ENCODE results near the gene WNT5B. TPM values are rescaled to one million over a fixed set of nuclear protein-coding genes. Genes with fewer than 3 reads are reported as not detected.
A peak's percentile ranks its signal among the peaks of the same experiment; 100 is the strongest.

The WNT5B gene
- total RNA-seq, 2 donors from 2014 or later: 1.5 to 5.9 TPM

DNA sequence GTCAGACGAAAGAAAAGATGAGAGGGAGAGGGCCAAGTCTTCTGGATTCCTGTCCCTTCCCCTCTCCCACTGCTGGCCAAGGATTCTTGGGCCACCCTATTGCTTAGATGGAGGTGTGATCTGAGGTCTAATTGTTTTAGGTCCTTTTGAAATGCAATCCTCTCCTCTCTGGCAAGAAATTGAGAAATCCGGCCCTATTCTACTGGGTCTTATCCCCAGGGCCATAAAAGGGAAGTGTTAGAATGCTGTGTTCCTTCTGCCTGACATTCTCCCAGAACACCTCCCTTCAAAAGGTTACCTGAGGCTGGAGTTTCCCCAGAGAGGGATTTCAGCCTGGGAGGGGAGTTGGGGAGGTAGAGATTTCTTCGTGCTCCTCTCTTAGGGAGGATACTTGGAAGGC lies 4.4 kb downstream of the WNT5B start:
- no peaks in the 10 kb centered on the region for H3K9me3 ChIP-seq
- intact Hi-C loops (cut with DNase I): loop anchor here (5.0 kb wide), 1 partner anchor 159 kb away; no protein-coding TSS in a partner anchor
- H3K9ac ChIP-seq (ENCODE audit: low read depth in 2 of 2, low read length in 2 of 2): no peak overlapping the region
- no peak for DNase-seq
- H3K27ac ChIP-seq: no peak overlapping the region
- peaks cover 14% of the 10 kb centered on the region for H3K4me1 ChIP-seq
- TF ChIP-seq, protein P1, sequence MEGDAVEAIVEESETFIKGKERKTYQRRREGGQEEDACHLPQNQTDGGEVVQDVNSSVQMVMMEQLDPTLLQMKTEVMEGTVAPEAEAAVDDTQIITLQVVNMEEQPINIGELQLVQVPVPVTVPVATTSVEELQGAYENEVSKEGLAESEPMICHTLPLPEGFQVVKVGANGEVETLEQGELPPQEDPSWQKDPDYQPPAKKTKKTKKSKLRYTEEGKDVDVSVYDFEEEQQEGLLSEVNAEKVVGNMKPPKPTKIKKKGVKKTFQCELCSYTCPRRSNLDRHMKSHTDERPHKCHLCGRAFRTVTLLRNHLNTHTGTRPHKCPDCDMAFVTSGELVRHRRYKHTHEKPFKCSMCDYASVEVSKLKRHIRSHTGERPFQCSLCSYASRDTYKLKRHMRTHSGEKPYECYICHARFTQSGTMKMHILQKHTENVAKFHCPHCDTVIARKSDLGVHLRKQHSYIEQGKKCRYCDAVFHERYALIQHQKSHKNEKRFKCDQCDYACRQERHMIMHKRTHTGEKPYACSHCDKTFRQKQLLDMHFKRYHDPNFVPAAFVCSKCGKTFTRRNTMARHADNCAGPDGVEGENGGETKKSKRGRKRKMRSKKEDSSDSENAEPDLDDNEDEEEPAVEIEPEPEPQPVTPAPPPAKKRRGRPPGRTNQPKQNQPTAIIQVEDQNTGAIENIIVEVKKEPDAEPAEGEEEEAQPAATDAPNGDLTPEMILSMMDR (IDR thresholded peaks at IDR 0.05): no peak
- peaks cover 18% of the 10 kb centered on the region for H3K27me3 ChIP-seq
- no peaks in the 10 kb centered on the region for H3K36me3 ChIP-seq
- H3K4me3 ChIP-seq: no peak overlapping the region

DNA sequence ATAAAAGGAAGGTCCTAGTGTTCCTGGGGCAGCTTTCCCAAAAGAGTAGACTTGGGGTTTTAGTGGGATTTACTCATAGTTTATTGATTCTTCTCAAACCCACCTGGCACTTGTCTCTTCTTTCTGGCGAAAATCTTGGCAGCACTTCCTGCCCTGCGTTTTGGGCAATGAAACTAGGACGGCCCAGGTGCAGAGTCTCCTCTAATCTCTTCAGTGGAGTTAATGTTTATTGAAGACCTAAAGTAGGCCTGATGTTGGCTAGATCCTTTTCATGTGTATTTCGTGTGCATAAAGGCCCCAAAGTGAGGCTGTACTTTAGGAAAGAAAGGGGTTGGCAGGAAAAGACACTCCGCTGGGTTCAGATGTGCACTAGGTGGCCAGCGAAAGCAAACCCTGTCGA lies 5.1 kb downstream of the WNT5B start:
- Histone ChIP-seq H3K27ac (no peak overlapping the region), H3K9ac (ENCODE audit: low read depth in 2 of 2, low read length in 2 of 2) (no peak overlapping the region), H3K9me3 (no peaks in the 10 kb centered on the region), H3K27me3 (peaks cover 18% of the 10 kb centered on the region), H3K36me3 (no peaks in the 10 kb centered on the region), H3K4me3 (no peak overlapping the region), H3K4me1 (peaks cover 14% of the 10 kb centered on the region)
- intact Hi-C loops (cut with DNase I): loop anchor here (5.0 kb wide), 1 partner anchor 158 kb away; no protein-coding TSS in a partner anchor
- TF ChIP-seq, protein P1 (IDR thresholded peaks at IDR 0.05): no peak
- no peak for DNase-seq

DNA sequence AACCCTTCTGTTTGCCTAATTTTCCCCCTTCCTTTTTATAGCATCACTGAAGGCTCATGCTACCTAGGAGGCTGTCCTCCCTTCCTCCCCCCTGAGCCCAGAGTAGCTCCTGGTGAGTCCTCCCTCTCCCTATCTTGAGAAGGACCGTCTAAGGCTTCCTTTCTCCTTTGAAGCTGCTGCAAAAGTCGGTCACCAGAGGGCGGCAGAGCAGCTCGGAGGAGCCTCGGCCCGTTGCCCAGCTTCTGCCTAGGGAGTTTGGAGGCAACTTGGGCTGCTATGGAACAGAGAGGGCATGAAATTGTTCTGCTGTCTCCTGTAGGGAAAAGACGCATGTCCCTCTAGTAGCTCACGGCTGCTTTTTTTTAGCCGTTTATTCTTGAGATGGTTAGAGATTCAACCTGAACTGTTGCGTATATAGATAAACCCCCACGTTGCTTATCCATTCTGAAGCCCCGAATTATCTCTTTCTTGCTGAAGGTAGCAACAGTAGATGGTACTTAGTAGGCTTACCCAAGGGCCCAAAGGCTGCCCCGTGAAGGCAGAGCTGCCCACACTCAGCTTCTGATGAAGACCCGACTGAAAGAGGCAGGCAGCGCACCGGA lies 5.7 kb downstream of the WNT5B start:
- H3K36me3 ChIP-seq: no peaks in the 10 kb centered on the region
- DNase-seq: peak; percentile 77
- intact Hi-C loops (cut with DNase I): loop anchor here (5.0 kb wide), 1 partner anchor 158 kb away; no protein-coding TSS in a partner anchor
- H3K9ac ChIP-seq (ENCODE audit: low read depth in 2 of 2, low read length in 2 of 2): no peak overlapping the region
- no peaks in the 10 kb centered on the region for H3K9me3 ChIP-seq
- peaks cover 11% of the 10 kb centered on the region for H3K4me1 ChIP-seq
- TF ChIP-seq, protein P1 (IDR thresholded peaks at IDR 0.05): peak; percentile 66
- no peak overlapping the region for H3K27ac ChIP-seq
- peaks cover 18% of the 10 kb centered on the region for H3K27me3 ChIP-seq
- H3K4me3 ChIP-seq: no peak overlapping the region

DNA sequence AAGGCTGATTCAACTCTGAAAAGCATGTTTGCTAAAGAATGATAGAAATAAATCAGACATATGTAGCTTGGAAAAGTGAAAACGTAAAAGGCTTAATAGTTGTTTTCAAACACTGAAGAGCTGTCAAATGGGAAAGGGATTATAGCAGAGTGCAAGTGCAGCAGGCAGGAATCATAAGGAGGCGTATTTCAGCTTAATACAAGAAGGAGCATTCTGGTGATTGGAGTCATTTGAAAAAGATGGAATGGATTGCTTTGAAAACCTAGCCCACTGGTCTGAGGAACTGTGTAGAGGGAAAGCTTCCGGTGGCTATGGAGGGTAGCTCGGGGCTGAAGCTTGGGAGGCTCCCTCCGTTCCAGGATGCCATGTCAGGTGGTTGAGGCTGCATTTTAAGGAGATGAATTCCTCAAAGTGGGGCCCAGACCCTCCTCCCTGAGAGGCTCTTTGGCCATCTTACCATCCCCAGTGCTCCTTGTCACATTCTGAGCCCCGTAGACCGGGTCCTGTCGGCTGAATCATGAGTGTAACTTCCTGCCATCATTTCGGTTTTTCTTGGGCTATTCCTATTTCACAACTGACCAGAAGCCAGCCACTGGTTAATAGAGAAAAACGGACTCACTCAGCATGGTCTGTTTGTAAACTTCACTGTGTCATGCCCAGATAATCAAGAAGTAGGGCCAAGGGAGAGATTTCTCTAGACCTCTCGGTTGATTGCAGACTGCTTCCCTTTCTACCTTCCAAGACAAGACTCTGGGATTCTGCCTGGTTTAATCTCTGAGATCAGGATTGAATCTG lies 6.5 kb downstream of the WNT5B start:
- peaks cover 10% of the 10 kb centered on the region for H3K27me3 ChIP-seq
- no peak overlapping the region for H3K9ac ChIP-seq (ENCODE audit: low read depth in 2 of 2, low read length in 2 of 2)
- intact Hi-C loops (cut with DNase I): no loop called here
- TF ChIP-seq, protein P1 (IDR thresholded peaks at IDR 0.05): no peak
- no peaks in the 10 kb centered on the region for H3K36me3 ChIP-seq
- DNase-seq: no peak
- no peaks in the 10 kb centered on the region for H3K9me3 ChIP-seq
- H3K4me1 ChIP-seq: peaks cover 3% of the 10 kb centered on the region
- H3K27ac ChIP-seq: no peak overlapping the region
- no peak overlapping the region for H3K4me3 ChIP-seq

DNA sequence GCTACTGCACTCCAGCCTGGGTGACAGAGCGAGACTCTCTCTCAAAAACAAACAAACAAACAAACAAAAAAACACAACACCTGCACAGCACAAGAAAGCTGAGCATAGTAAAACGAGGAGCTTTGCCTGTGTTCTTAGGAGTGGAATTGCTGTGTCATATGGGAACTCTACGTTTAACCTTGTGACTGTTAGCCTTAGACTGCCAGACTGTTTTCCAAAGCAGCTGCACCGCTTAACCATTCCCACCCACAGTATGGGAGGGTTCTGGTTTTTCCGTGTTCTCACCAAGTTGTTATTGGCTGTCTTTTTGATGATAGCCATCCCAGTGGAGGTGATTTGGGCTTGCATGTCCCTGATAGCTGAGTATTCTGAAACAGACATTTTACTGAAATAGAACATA lies 9.2 kb downstream of the WNT5B start:
- TF ChIP-seq, protein P1 (IDR thresholded peaks at IDR 0.05): no peak
- no peaks in the 10 kb centered on the region for H3K9me3 ChIP-seq
- H3K4me3 ChIP-seq: no peak overlapping the region
- no peak overlapping the region for H3K27ac ChIP-seq
- DNase-seq: no peak
- no peaks in the 10 kb centered on the region for H3K36me3 ChIP-seq
- no peak overlapping the region for H3K9ac ChIP-seq (ENCODE audit: low read depth in 2 of 2, low read length in 2 of 2)
- no peaks in the 10 kb centered on the region for H3K4me1 ChIP-seq
- H3K27me3 ChIP-seq: no peaks in the 10 kb centered on the region
- intact Hi-C loops (cut with DNase I): no loop called here

All from colonic mucosa (tissue), 4 donors.